ENCODE data around the gene PCBD1. TPM values are rescaled to one million over a fixed set of nuclear protein-coding genes. Genes with fewer than 3 reads are reported as not detected.
"Not testable (repeated sequence)": the region's sequence is repeated elsewhere in the genome, so short reads cannot be mapped to it uniquely, and the experiment has no call there.

Gene PCBD1
- polyA plus RNA-seq, 3 donors, result 97.6 to 158 (median 113) TPM

DNA sequence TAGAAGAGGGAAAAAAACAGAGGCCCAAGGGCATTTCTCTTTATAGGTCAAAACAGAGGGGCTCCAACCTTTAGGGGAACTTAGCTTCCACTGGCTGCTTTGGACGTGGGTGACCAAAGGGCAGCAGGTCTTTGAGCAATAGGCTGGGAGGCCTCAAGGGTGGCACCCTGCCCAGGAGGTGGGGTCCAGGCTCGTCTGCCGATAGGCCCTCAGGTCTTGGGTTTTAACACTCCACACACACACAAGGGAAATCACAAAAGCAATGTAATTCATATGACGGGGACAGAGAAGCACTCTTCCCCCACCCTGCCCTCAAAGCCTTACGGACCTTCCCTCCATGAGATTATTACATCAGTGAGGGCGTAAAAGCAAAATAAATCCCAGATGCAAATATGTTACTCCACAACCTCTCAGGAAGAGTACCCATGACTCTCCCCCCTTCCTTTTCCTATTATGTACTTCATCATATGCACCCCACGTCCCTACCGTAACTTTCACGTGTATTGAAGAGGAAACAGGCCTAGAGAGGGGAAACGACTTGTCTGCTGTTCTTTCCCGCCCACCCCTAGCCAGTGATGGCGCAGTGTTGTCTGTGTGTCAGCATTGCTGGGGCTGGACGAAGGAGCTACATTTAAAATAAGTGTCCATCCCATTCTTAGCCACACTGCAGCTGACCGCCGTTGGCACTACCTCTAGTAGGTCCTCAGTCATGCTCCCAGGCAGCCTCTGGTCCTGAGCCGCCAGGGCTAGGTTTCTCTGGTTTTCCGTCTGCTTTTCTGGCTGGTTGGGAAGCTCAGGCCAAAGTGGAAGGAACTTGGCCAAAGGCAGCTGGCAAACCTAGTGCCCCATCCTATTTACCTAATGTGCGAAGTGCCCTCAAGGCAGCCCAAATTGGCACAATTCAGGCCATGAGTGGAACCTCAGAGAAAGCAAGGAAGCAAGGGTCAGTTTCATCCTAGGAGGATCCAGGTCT, 2.1 kb downstream of the PCBD1 start:
- WGBS, 3 donors, result 63 to 71% (median 65%) methylated on average over 18 of the region's 18 CpGs
- H3K27ac ChIP-seq (ENCODE audit: low read depth, low read length), result no peak overlapping the region

- WGBS, 3 donors, result 65 to 73% (median 72%) methylated on average over 4 of the region's 4 CpGs
Observed at GRCh38 chr10:70885481-70885880, 2.9 kb downstream of the PCBD1 start.

GRCh38 chr10:70884741-70885140, 3.6 kb downstream of the PCBD1 start:
- WGBS, 3 donors, result 98 to 100% (median 100%) methylated on average over 1 of the region's 1 CpG
- H3K27ac ChIP-seq (ENCODE audit: low read depth, low read length), result no peak overlapping the region

More at GRCh38 chr10:70885481-70885880, 2.9 kb downstream of the PCBD1 start:
- no peak overlapping the region for H3K27ac ChIP-seq (ENCODE audit: low read depth, low read length)

- H3K27ac ChIP-seq (ENCODE audit: low read depth, low read length), result no peak overlapping the region
Observed at GRCh38 chr10:70880077-70880534, 8.3 kb downstream of the PCBD1 start.

DNA sequence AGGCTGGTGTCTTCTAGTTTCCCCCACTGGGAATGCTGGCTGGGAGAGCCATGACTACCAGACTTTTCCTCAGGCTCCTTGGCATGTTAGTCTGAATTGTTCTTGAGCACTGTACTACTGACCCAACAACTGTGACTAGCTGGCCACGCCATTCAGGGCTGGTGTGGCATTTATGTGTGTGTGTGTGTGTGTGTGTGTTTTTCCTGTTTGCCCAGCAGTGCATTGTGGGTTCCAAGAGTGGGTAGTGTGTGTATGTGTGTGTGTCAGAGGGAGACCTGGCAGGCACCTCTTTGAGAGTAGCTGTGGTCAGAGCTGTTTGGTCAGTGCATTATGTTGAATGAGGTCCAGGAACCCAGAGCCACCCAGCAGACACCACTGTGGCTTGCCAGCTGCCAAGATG, 9.2 kb downstream of the PCBD1 start:
- no peak overlapping the region for H3K27ac ChIP-seq (ENCODE audit: low read depth, low read length)
- 27 to 70% (median 36%) methylated on average over 1 of the region's 1 CpG for WGBS, 3 donors

More at GRCh38 chr10:70880077-70880534, 8.3 kb downstream of the PCBD1 start:
- 6 to 9% (median 8%) methylated on average over 4 of the region's 4 CpGs for WGBS, 3 donors

- no peak overlapping the region for H3K27ac ChIP-seq (ENCODE audit: low read depth, low read length)
- 83 to 92% (median 92%) methylated on average over 7 of the region's 7 CpGs for WGBS, 3 donors
Observed at GRCh38 chr10:70874061-70874460, 14.3 kb downstream of the PCBD1 start.

GRCh38 chr10:70872291-70872690, 16.1 kb downstream of the PCBD1 start:
- no peak overlapping the region for H3K27ac ChIP-seq (ENCODE audit: low read depth, low read length)
- WGBS, 3 donors, result 91 to 97% (median 96%) methylated on average over 7 of the region's 7 CpGs

GRCh38 chr10:70866424-70866823, 21.9 kb downstream of the PCBD1 start:
- H3K27ac ChIP-seq (ENCODE audit: low read depth, low read length), result no peak overlapping the region
- 43 to 56% (median 53%) methylated on average over 4 of the region's 4 CpGs for WGBS, 3 donors

DNA sequence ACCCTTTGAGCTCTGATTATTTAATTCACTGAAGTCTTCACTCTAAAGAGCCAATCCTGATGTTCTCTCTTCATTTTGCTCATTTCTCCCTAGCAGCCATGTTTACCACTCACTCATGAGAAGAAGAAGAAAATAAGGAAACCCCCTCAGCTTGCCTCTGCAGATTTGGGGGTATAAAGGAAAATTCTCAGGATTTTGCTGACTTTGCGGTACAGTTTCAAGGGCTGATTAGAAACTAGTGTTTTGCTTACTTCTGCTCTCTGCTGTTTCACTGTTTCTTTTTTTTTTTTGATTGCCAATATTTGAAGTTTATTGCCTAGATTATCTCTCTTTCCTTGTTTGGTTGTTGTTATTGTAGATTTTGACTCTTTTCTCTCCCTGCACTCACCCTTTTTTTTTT, 23.4 kb downstream of the PCBD1 start:
- no peak overlapping the region for H3K27ac ChIP-seq (ENCODE audit: low read depth, low read length)
- 88 to 97% (median 94%) methylated on average over 1 of the region's 1 CpG for WGBS, 3 donors

GRCh38 chr10:70863470-70864160, 24.8 kb downstream of the PCBD1 start:
- H3K27ac ChIP-seq (ENCODE audit: low read depth, low read length), result no peak overlapping the region

GRCh38 chr10:70861495-70862197, 26.7 kb downstream of the PCBD1 start:
- H3K27ac ChIP-seq (ENCODE audit: low read depth, low read length), result not testable (repeated sequence)
- WGBS, 3 donors, result 96 to 99% (median 98%) methylated on average over 38 to 41 of the region's 42 CpGs

DNA sequence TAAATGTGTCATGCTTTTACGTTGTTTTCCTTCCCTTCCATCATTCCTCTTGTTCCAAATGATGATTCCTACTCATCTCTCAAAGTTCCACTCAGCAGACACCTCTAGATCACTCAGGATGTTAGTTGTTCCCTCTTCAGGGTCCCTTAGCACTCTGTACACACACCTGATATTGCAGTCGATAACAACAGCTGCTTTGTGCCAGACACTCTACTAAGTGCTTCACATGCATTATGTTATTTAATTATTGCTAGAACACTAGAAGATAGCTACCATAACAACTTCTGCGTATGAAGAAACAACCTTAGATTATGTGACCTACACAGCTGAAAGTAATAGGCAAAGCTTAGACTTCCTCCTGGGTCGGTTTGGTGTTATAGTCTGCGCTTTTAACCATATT, 29.6 kb downstream of the PCBD1 start:
- H3K27ac ChIP-seq (ENCODE audit: low read depth, low read length), result no peak overlapping the region
- WGBS, 3 donors, result 50 to 90% (median 83%) methylated on average over 5 of the region's 5 CpGs

GRCh38 chr10:70856454-70856853, 31.9 kb downstream of the PCBD1 start:
- WGBS, 3 donors, result 53 to 76% (median 69%) methylated on average over 2 of the region's 2 CpGs
- no peak overlapping the region for H3K27ac ChIP-seq (ENCODE audit: low read depth, low read length)

DNA sequence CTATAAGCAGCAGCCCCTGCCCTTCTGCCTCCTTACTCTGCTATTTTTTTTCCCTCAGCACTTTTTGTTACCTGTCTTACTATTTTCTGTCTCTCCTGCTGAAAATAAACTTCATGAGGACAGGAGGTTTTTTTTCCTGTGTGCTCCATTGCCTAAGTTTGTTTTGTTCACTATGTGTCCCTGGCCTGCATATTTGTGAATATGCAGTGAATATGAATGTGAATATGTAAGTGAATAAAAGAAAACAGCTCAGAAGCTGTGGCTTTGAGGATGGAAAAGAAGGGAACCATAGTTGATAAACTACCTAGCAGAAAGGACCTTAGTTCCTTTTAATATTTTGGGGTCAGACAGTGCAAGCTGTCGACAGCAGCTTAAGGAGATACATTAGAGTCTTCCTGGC, 34.9 kb downstream of the PCBD1 start:
- WGBS, 3 donors, result 80 to 100% (median 84%) methylated on average over 1 of the region's 1 CpG

DNA sequence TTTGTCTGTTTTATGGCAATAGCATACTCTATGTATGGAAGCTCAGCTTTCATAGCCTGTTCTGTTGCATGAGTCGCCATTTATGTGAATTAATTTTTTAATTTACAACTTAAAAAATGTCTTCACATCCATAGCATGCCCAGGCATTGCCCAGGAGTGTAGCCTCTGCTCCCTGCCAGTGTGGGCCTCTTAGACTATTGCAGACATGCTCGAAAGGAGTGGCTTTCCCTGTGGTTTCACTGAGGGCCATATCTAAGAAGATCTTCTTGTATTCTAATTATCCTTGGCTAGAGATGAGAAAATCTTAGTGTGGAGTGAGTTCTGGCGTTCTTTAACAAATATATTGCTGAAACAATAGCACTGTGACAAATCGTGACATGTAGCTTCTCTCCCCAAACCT, 35.3 kb downstream of the PCBD1 start:
- WGBS, 3 donors, result 76 to 92% (median 90%) methylated on average over 4 of the region's 4 CpGs
- H3K27ac ChIP-seq (ENCODE audit: low read depth, low read length), result no peak overlapping the region

More for the DNA sequence above, 34.9 kb downstream of the PCBD1 start:
- H3K27ac ChIP-seq (ENCODE audit: low read depth, low read length), result no peak overlapping the region

DNA sequence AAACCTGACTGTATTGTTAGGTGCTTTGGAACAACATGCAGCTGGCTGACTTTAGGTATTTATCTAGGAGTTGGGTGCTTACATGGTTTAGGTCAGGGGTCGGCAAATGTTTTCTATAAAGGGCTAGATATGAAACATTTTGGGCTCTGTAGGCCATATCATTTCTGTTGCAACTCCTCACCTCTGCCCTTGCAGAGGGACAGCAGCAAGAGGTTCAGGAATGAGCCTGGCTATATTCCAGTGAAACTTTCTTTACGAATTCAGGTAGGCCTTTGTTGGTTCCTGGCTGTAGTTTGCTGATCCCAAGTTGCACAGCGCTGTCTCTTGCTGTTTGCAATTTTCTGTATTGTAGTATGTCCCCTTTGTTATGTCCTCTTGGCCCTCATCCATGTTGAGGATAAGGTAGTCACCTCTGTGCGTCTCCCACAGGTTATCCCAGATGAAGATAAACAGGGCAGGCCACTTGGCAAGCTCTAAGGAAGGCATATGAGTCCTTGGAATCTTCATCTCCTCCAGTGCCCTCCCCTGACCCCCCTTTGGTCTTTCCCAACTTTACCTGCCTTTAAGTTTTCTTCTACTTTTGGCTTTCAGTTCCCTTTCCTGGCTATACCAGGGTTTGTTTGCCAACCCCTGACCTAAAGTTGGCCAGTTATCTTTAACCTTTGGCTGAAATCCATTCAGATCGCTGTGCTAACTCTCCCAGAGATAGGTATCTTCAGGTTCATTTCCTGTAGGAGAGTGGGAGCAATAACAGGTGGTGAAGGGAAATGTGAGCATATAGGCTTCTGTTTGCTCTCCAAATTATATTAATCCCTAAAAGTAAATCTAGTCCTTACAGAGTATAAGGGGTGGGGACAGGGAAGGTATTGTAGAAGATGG, 36.5 kb downstream of the PCBD1 start:
- 42 to 87% (median 86%) methylated on average over 5 of the region's 5 CpGs for WGBS, 3 donors
- no peak overlapping the region for H3K27ac ChIP-seq (ENCODE audit: low read depth, low read length)

GRCh38 chr10:70850097-70850496, 38.3 kb downstream of the PCBD1 start:
- H3K27ac ChIP-seq (ENCODE audit: low read depth, low read length), result no peak overlapping the region
- WGBS, 3 donors, result 74 to 91% (median 89%) methylated on average over 3 of the region's 3 CpGs

- H3K27ac ChIP-seq (ENCODE audit: low read depth, low read length), result no peak overlapping the region
- WGBS, 3 donors, result 49 to 78% (median 63%) methylated on average over 2 of the region's 2 CpGs
Observed at GRCh38 chr10:70849582-70850016, 38.8 kb downstream of the PCBD1 start.

All from adipose tissue (tissue), 3 donors.